GM18867 (cell line): ENCODE data around the gene EPS8.

ENCODE experiments used
- ATAC-seq: cut with Tn5 transposase; IDR thresholded peaks from one replicate; pipeline ENCODE4 v1.9.1; 2021; ENCODE audit warnings: mild to moderate bottlenecking, moderate library complexity; ENCODE audit not compliant: unreplicated experiment

Gene EPS8

DNA sequence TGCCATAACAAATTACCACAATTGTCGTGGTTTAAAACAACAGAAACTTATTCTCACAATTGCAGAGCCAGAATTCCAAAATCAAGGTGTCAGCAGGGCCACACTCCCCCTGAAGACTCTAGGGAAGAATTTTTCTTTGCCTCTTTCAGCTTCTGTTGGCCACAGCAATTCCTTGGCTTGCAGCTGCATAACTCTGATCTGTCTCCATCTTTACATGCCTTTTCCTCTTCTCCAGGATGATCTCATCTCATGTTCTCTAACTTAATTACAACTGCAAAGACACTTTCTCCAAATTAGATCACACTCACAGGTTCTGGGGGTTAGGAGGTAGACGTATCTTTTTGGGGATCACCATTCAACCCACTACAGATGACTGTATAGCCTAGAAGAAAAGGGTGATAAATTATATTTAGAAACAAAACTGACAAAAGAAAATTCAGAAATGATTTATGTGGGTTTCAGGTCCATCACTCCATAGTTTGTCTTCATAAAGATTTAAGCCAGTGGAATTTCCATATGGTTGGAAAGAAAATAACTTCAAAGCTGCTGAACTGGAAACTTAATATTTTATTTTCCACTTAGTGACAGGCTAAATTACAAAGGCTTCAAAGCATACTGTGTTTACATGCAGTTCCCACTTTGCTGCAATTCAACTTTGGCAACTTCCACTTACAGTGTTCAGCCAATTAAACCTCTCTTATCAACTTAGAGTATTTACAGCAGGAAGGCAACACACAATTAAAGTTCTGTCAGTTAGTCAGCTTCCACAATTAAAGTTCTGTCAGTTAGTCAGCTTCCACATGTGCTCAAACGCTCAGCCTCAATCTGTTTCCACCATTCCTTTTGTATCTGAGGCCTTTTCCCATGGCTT lies 213.3 kb downstream of the EPS8 start:
- ATAC-seq = no peak

DNA sequence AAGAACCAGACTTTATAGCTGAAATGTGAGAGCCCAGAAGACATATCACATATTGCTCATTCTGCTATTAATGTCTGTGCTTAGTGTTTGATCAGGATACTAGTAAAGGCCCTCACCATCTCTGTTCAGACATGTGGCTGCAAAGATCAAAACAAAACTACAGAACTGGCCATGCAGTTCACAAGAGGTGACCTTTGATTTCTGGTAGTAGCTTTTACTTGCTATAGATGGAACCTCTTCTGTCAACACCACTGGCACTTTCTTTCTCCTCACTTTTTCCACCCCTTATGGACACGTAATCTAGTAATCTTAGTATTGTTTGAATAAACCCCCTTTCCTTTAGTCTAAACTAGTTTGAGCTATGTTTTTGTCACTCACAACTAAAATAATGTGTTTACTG lies 214.8 kb downstream of the EPS8 start:
- no peak for ATAC-seq
